ENCODE measurements around the gene BAHCC1. TPM values are rescaled to one million over a fixed set of nuclear protein-coding genes. Genes with fewer than 3 reads are reported as not detected.
A peak's percentile ranks its signal among the peaks of the same experiment; 100 is the strongest.

BAHCC1 gene
- total and polyA plus RNA-seq, 11 donors, result 6.0 to 19.6 (median 8.9) TPM

DNA sequence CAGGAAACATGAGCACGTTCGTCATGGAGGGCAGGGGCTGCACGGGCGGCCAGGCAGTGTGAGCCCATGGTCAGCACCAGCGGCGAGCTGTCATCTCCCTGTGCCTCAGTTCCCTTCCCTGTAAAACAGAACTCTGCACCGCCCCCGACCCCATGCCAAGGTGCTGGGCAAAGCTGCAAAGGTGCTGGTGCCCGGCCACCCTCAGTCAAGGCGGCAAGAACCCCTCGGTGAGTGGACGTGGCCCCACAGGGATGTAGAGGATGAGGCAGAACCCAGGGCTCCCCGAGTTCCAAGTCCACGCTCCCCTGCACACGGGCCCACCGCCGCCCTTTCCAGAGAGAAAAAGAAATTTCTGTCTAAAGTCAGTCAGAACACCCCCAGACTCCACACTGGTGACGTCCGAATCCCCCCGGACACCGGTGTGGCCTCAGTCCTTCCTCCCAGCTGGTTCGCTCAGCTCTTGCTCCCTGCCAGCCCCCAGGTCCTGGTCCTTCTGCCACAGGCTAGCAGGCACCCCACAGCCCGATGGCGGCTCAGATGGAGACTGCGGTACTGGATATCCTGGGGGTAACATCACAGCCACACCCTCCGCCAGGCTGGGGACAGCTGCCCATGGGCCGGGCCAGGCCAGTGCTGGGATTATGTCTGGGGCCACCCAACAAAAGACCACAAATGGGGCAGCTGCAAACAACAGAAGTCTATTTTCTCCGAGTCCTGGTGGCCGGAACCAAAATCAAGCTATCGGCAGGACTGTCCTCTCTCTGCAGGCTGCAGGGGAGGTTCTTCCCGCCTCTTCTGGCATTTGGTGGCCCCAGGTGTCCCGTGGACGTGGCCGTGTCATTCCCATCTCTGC is 14.4 kb upstream of the BAHCC1 start:
- DNase-seq, result peak in 1 of 5 donors; percentile 61
- WGBS, 4 donors, result 86 to 87% (median 86%) methylated on average over 28 to 34 of the region's 34 CpGs
- intact Hi-C loops (cut with DNase I), result loop anchor here in 2 of 10 donors (5.0 to 10.0 kb wide), 2 partner anchors 76 to 89 kb away; no protein-coding TSS in a partner anchor

GRCh38 chr17:81381632-81382577 is 13.4 kb upstream of the BAHCC1 start:
- DNase-seq, result peak in 1 of 5 donors; percentile 64
- intact Hi-C loops (cut with DNase I), result loop anchor here in 2 of 10 donors (5.0 to 10.0 kb wide), 2 partner anchors 77 to 90 kb away; no protein-coding TSS in a partner anchor
- 92 to 94% (median 93%) methylated on average over 33 to 37 of the region's 37 CpGs for WGBS, 4 donors

More for the DNA sequence above, 14.4 kb upstream of the BAHCC1 start:
- Histone ChIP-seq H3K27me3 (no peaks in the 10 kb centered on the region), H3K27ac (no peak overlapping the region), H3K9me3 (no peaks in the 10 kb centered on the region), H3K4me1 (peaks cover 0 to 6% (median 3%) of the 10 kb centered on the region in 12 donors), H3K36me3 (no peaks in the 10 kb centered on the region), H3K4me3 (no peak overlapping the region)
- TF ChIP-seq POLR2A (IDR thresholded peaks at IDR 0.05), result no peak
- no peak for TF ChIP-seq CTCF (IDR thresholded peaks at IDR 0.05)
- ATAC-seq, result no peak

DNA sequence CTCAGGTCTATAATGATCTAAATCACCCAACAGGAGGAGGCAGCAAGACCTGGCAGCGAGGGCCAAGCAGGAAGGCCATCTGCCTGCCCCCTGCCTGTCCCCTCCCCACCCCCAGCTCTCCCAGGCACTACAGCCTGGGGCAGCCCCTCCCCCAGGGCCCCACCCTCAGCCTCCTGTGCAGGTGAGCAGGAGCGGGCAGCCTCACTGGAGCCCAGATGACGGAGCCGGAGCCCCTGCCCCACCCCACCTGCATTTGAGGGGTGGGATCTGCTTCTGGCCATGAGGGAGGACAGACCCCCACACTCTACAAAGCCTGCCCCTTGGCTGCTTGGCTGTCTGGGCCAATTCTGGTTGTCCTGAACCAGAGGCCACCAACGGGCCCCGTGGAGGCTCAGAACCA is 12.4 kb upstream of the BAHCC1 start:
- no peaks in the 10 kb centered on the region for H3K9me3 ChIP-seq
- DNase-seq (no peak), ATAC-seq (no peak)
- no peaks in the 10 kb centered on the region for H3K36me3 ChIP-seq
- peaks cover 0 to 5% (median 0%) of the 10 kb centered on the region in 9 donors for H3K27me3 ChIP-seq
- intact Hi-C loops (cut with DNase I), result loop anchor here in 2 of 10 donors (5.0 to 10.0 kb wide), 2 partner anchors 78 to 91 kb away; no protein-coding TSS in a partner anchor
- WGBS, 4 donors, result 89 to 100% (median 93%) methylated on average over 1 to 6 of the region's 6 CpGs
- peaks cover 0 to 21% (median 13%) of the 10 kb centered on the region in 12 donors for H3K4me1 ChIP-seq
- H3K27ac ChIP-seq, result no peak overlapping the region
- TF ChIP-seq CTCF (IDR thresholded peaks at IDR 0.05) (no peak), POLR2A (IDR thresholded peaks at IDR 0.05) (no peak)
- H3K4me3 ChIP-seq, result no peak overlapping the region

More at GRCh38 chr17:81381632-81382577, 13.4 kb upstream of the BAHCC1 start:
- no peaks in the 10 kb centered on the region for H3K9me3 ChIP-seq
- H3K4me3 ChIP-seq, result no peak overlapping the region
- H3K27ac ChIP-seq, result no peak overlapping the region
- TF ChIP-seq CTCF (IDR thresholded peaks at IDR 0.05), result no peak
- TF ChIP-seq POLR2A (IDR thresholded peaks at IDR 0.05), result no peak
- H3K4me1 ChIP-seq, result peaks cover 0 to 16% (median 10%) of the 10 kb centered on the region in 12 donors
- H3K27me3 ChIP-seq, result peaks cover 0 to 5% (median 0%) of the 10 kb centered on the region in 9 donors
- H3K36me3 ChIP-seq, result no peaks in the 10 kb centered on the region
- ATAC-seq, result no peak
